A673 (cell line): ENCODE data around the gene CYP4F12.
"Not testable (repeated sequence)": the region's sequence is repeated elsewhere in the genome, so short reads cannot be mapped to it uniquely, and the experiment has no call there.

Source experiments
- CTCF ChIP-seq: fragments of 300-800, 200-600 bp; sonication (generic); conservative IDR thresholded peaks from 2 replicates; pipeline ENCODE4 v1.5.1; 2017; ENCODE audit warnings: low read depth, mild to moderate bottlenecking, antibody characterized with exemption, low read length, moderate library complexity, mixed read lengths
- EZH2 ChIP-seq: fragments of 200-600 bp; sonication (generic); IDR thresholded peaks from 2 replicates; pipeline ENCODE4 v1.6.1; 2017; ENCODE audit warnings: borderline replicate concordance, low read depth, mild to moderate bottlenecking, mixed read lengths, antibody characterized with exemption, low read length; ENCODE audit not compliant: poor library complexity, severe bottlenecking

- not testable (repeated sequence) for TF ChIP-seq CTCF, EZH2
Observed at GRCh38 chr19:15679865-15680264, 7.0 kb downstream of the CYP4F12 start.
